ENCODE data around the gene RCBTB2.

Gene RCBTB2

GRCh38 chr13:48562296-48563066 lies 29.6 kb upstream of the RCBTB2 start:
- DNase-seq (ENCODE audit: low read depth): no peak
- H3K4me3 ChIP-seq (ENCODE audit: control insufficient read depth, low read depth, low read length): no peak overlapping the region
- TF ChIP-seq CTCF (conservative IDR thresholded peaks at IDR 0.05; ENCODE audit: control insufficient read depth, insufficient read depth, low read depth, low read length): no peak

GRCh38 chr13:48561466-48562235 lies 28.8 kb upstream of the RCBTB2 start:
- DNase-seq (ENCODE audit: low read depth): no peak
- H3K4me3 ChIP-seq (ENCODE audit: control insufficient read depth, low read depth, low read length): no peak overlapping the region
- TF ChIP-seq CTCF (conservative IDR thresholded peaks at IDR 0.05; ENCODE audit: control insufficient read depth, insufficient read depth, low read depth, low read length): no peak

- no peak overlapping the region for H3K4me3 ChIP-seq (ENCODE audit: control insufficient read depth, low read depth, low read length)
- TF ChIP-seq CTCF (conservative IDR thresholded peaks at IDR 0.05; ENCODE audit: control insufficient read depth, insufficient read depth, low read depth, low read length): no peak
- no peak for DNase-seq (ENCODE audit: low read depth)
Measured at GRCh38 chr13:48560657-48561337, 27.9 kb upstream of the RCBTB2 start.

GRCh38 chr13:48559638-48560320 lies 26.9 kb upstream of the RCBTB2 start:
- peak; percentile 89 for DNase-seq (ENCODE audit: low read depth)
- TF ChIP-seq CTCF (conservative IDR thresholded peaks at IDR 0.05; ENCODE audit: control insufficient read depth, insufficient read depth, low read depth, low read length): no peak
- H3K4me3 ChIP-seq (ENCODE audit: control insufficient read depth, low read depth, low read length): no peak overlapping the region

GRCh38 chr13:48556817-48557216 lies 23.9 kb upstream of the RCBTB2 start:
- TF ChIP-seq CTCF (conservative IDR thresholded peaks at IDR 0.05; ENCODE audit: control insufficient read depth, insufficient read depth, low read depth, low read length): no peak
- no peak for DNase-seq (ENCODE audit: low read depth)
- H3K4me3 ChIP-seq (ENCODE audit: control insufficient read depth, low read depth, low read length): no peak overlapping the region

GRCh38 chr13:48555441-48555840 lies 22.6 kb upstream of the RCBTB2 start:
- H3K4me3 ChIP-seq (ENCODE audit: control insufficient read depth, low read depth, low read length): no peak overlapping the region
- no peak for TF ChIP-seq CTCF (conservative IDR thresholded peaks at IDR 0.05; ENCODE audit: control insufficient read depth, insufficient read depth, low read depth, low read length)

More at GRCh38 chr13:48555441-48555840, 22.6 kb upstream of the RCBTB2 start:
- no peak for DNase-seq (ENCODE audit: low read depth)
